Gastroesophageal sphincter (tissue), 3 donors: ENCODE data around the gene PLCB1.

Experiments
- CTCF ChIP-seq, 4 experiments: fragments of 200-600 bp in 2 of 4; fragments of 450-650 bp in 2 of 4; sonication (generic) in 1 of 4; IDR thresholded peaks; one replicate each; pipeline ENCODE4 v1.5.1; 2017 to 2019; ENCODE audit warnings: antibody characterized with exemption in 4 of 4, mild to moderate bottlenecking in 2 of 4, moderate library complexity in 2 of 4
- POLR2A ChIP-seq, 2 donors: fragments of 450-650 bp; IDR thresholded peaks; one replicate each; pipeline ENCODE4 v1.6.1; 2017; ENCODE audit warnings: antibody characterized with exemption in 2 of 2, mild to moderate bottlenecking in 2 of 2, moderate library complexity in 1 of 2
- POLR2AphosphoS5 ChIP-seq: sonication (generic); formaldehyde crosslinking; IDR thresholded peaks from one replicate; pipeline ENCODE4 v1.6.1; 2017; ENCODE audit warnings: antibody characterized with exemption

GRCh38 chr20:8934362-8934761, 802.3 kb downstream of the PLCB1 start:
- TF ChIP-seq CTCF (IDR thresholded peaks at IDR 0.05) (no peak), POLR2A (IDR thresholded peaks at IDR 0.05) (no peak), POLR2AphosphoS5 (no peak)
